ENCODE data around the gene DGKD.

GRCh38 chr2:233387225-233387624 lies 32.9 kb downstream of the DGKD start:
- no peak for TF ChIP-seq CTCF (IDR thresholded peaks at IDR 0.05)
- no peak for TF ChIP-seq SMAD4 (CRISPR knock-in tag; IDR thresholded peaks at IDR 0.05)
- TF ChIP-seq ZNF416 (CRISPR knock-in tag; IDR thresholded peaks at IDR 0.05): no peak
- no peak for TF ChIP-seq TP53 (CRISPR knock-in tag; IDR thresholded peaks at IDR 0.05)
- TF ChIP-seq ZNF232 (CRISPR knock-in tag; IDR thresholded peaks at IDR 0.05): no peak
- TF ChIP-seq ZNF396 (CRISPR knock-in tag; IDR thresholded peaks at IDR 0.05; ENCODE audit: borderline replicate concordance): no peak
- TF ChIP-seq FOXP4 (CRISPR knock-in tag; IDR thresholded peaks at IDR 0.05): no peak
- TF ChIP-seq ZNF512 (CRISPR knock-in tag; IDR thresholded peaks at IDR 0.05; ENCODE audit: borderline replicate concordance): no peak
- no peak for TF ChIP-seq RELA (CRISPR knock-in tag; IDR thresholded peaks at IDR 0.05; ENCODE audit: borderline replicate concordance)
- TF ChIP-seq CBFB (CRISPR knock-in tag; IDR thresholded peaks at IDR 0.05; ENCODE audit: low read depth): no peak
- TF ChIP-seq NR2C2 (CRISPR knock-in tag; IDR thresholded peaks at IDR 0.05): no peak
- TF ChIP-seq ZNF532 (CRISPR knock-in tag; IDR thresholded peaks at IDR 0.05; ENCODE audit: borderline replicate concordance): no peak
- TF ChIP-seq AFF4 (CRISPR knock-in tag; IDR thresholded peaks at IDR 0.05; ENCODE audit: borderline replicate concordance): no peak
